ENCODE results near the gene TIMM22.

GRCh38 chr17:948284-948852 lies 48.6 kb upstream of the TIMM22 start:
- no peak for TF ChIP-seq CTCF (IDR thresholded peaks at IDR 0.05; ENCODE audit: extremely low read depth in 1 of 2, insufficient read depth in 1 of 2, low read depth in 1 of 2, low read length in 2 of 2)
- TF ChIP-seq POLR2A (IDR thresholded peaks at IDR 0.05; ENCODE audit: low read depth, low read length), result no peak
- no peak for TF ChIP-seq MYC (IDR thresholded peaks at IDR 0.05; ENCODE audit: low read depth, low read length)
- no peak for TF ChIP-seq POLR2AphosphoS5 (IDR thresholded peaks at IDR 0.05; ENCODE audit: insufficient read depth, low read depth, low read length)
- TF ChIP-seq, protein P1, sequence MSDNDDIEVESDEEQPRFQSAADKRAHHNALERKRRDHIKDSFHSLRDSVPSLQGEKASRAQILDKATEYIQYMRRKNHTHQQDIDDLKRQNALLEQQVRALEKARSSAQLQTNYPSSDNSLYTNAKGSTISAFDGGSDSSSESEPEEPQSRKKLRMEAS (IDR thresholded peaks at IDR 0.05; ENCODE audit: insufficient read depth, insufficient read length), result no peak
- no peak for TF ChIP-seq EZH2 (IDR thresholded peaks at IDR 0.05; ENCODE audit: borderline replicate concordance, low read depth, low read length, severe bottlenecking)
- TF ChIP-seq JUN (IDR thresholded peaks at IDR 0.05; ENCODE audit: borderline replicate concordance, insufficient read depth, insufficient read length, low read depth), result no peak
